HG03575 (cell line): ENCODE measurements around the gene NEDD8.

Experiments
- ATAC-seq: cut with Tn5 transposase; IDR thresholded peaks from one replicate; pipeline ENCODE4 v1.9.1; 2021; ENCODE audit not compliant: unreplicated experiment, insufficient number of reproducible peaks, low FRiP score; ENCODE audit errors: extremely low read depth

Gene NEDD8

DNA sequence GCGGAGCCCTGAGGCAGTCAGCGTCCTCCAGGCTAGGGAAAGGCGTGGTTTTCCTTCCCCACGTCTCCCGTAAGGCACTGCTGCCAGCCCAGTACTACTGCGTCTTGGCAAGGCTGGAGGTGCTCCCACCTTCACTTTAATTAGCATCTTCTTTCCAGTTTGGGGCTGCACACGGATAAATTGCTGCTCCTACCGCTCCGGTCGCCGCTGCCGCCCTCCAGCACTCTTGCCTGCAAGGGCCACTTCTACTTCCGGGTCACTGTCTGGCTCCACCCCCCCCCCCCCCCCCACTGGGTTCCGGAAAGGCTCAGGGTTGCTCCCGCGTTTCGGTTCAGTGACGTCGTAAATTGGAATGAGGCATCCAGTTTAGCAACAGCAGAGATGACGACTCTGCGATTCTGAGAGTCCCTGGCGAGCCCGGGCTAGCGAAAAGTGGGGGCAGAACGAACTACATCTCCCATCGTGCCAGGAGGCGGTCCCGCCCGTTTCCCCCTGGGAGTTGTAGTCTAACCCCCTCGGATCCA is at the start of gene NEDD8:
Gene NEDD8, minus strand, starts transcription at position 247 of the 524 bp plus-strand sequence. Its CDS starts 100 bp downstream, at position 147.
- no peak for ATAC-seq

GRCh38 chr14:24281636-24282035 is 49.5 kb upstream of the NEDD8 start:
- no peak for ATAC-seq

DNA sequence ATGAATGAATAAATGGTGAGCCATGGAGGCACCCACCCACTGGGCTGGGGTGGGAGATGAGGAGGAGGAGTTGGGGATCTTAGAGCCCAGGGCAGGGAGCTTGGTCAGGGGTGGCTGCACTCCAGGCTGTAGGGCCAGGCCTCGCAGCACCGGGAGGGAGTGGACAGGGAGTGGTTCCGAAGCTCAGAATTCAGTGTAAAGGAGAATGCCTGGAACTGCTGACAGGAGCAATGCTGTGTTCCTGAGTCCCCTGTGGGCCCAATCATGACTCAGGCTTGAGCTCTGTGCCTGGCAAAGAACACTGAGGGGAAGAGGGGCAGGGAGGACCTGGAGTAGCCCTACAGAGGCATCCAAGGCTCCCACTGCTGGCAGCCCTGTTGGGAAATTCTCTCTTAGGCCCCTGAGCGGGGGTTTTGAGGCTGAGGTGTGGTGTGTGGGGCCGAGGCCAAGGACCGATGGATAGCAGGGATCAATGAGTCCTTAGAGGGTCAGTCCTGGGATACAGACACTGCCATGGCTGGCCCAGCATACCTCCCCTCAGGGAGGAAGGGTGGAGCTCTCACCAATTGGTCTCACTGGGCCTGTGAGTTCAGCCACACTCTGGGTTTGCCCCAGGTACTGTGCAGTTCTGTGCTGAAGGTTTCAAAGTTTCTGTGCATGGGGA is 48.8 kb upstream of the NEDD8 start:
- ATAC-seq: no peak

GRCh38 chr14:24279301-24280186 is 47.4 kb upstream of the NEDD8 start:
- no peak for ATAC-seq

DNA sequence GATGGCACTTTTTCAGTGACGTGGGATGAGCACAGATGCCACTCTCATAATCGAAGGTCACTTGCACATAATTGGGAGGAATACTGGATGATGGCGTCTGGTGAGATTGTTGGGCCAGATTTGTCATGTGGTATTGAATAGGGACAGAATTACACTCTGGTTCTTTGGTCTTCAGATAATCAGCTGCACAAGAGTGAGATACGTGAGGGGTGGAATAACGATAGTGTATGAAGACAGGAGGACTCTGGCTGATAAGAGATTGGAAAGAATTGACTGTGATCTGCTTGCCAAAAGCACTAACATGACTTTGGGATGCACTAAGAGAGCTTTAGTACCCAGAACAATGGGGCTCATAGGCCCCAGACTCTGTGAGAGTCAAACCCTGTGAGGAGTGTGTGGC is 46.3 kb upstream of the NEDD8 start:
- ATAC-seq: no peak

DNA sequence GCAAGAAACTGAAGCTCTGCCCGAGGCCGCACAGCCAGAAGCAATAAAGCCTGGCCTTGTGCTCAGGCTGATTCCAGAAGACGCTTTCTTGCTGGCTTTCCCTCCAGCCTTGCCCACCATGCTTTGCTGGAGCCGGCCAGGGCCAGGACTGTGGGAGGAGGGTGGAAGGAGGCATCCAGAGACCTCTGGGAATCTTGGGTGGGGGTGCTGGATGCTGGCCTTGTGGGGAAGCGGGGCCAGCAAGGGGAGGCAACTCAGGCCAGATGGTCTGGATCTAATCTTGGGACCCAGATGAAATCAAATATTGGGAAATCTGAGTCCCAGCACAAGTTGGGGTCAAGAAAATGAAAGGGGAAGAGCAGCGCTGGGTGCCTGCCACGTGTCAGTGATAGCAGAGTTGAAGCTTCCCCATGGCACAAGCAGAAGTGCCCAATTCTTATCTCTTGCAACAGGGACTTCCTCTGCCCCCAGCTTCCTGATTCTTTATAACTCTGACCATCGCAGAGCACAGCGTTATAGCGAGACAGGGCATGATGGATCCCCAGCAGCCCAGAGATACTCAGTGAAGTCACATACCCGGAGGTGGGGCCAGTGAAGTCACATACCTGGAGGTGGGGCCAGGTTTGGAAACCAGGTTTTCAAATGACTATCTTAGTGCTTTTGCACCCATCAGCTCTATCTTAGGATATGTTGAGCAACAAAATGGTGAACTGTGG is 45.6 kb upstream of the NEDD8 start:
- ATAC-seq: no peak

DNA sequence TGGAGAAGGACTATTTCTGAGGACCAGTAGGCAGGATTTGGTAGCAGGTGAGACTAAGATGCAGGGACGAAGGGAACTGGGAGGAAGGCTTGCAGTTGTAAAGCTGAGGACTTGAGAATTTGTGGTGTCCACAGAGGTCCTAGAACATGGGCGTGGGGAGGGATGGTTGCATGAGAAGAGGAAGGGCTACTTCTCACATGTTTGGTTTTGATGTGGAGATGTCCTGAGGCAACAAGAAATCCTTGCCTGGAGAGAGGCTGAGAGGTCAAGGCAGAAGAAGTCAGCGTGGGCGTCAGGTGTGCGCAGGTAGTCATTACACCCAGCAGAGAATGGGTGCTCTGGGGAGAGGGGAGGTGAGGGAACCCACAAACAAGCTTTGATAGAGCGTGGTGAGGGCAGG is 44.9 kb upstream of the NEDD8 start:
- ATAC-seq: no peak

DNA sequence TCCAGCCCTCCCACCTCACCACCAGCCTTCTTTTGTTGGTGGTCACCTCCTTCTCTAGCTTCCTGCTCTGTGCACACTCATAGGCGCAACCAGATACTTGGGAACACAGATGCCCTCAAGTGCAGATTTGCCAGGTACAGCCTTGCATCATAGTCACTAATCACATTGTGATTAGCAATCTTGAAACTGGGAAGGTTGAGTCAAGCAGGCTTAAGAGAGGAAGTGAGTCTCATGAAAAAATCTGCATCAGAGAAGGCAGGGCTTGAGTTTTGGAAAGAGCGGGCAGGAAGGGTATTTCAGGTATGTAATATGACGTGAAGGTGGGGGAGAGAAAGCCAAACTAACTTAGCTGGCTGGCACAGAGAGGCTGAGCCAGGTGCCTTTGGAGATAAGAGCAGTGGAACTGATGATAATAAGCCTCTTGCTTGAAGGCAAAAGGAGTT is 42.0 kb upstream of the NEDD8 start:
- no peak for ATAC-seq

DNA sequence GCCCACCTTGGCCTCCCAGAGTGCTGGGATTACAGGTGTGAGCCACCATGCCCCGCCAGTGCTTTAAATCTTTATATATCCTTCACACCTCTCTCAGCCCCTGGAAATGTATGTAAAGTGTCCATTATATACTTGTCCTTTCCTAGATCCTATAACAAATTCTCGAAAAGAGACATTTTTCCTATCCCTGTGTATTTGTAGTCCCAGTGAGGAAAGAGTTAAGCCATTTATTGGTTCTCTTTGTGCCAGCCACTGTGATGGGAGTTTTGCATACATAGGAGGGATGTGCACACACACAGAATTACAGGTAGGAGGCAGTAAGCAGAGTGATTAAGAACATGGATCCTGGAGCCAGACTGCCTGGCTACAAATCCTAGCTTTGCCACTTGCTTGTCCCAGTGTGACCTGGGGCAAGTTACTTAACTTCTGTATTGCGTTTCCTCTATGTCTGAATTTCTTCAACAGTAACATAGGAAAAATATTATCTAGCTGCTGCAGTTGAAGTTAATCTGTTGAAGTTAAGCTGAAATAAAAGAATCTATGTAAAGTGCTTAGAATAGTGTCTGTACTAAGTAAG is 41.3 kb upstream of the NEDD8 start:
- ATAC-seq: no peak

GRCh38 chr14:24272467-24272866 is 40.3 kb upstream of the NEDD8 start:
- ATAC-seq: no peak

GRCh38 chr14:24271834-24272263 is 39.7 kb upstream of the NEDD8 start:
- no peak for ATAC-seq

GRCh38 chr14:24271134-24271833 is 39.1 kb upstream of the NEDD8 start, which contains the start of gene RABGGTA:
RABGGTA (minus strand) TSS chr14:24271597; CDS start chr14:24271115, 482 bp downstream.
- peak; percentile 40 for ATAC-seq

DNA sequence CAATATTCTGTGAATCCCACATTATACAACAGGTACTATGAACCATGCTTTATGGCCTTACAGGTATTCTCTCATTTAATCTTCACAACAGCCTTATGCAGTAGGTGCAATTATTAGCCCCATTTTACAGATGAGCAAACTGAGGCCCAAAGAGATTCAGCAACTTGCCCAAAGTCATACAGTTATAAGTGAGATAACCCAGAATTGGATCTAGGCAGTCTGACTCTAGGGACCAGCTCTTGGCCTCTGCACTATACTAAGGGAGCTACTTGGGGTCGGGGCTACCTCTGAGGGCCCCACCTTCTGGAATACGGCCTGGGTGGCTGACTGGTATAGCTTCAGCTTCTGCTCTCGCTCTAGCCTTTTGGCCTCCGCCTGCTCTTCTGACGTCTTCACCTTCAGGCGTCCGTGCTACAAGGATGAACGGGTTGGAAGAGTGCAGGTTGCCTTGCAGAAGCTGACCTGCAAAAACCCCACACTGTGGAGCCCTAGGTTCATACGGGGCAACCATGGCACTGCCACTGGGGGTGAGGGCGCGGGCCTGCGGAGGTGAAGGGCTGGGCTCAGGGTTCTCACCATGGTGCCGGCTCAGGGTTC is 38.5 kb upstream of the NEDD8 start:
- ATAC-seq: no peak

GRCh38 chr14:24269910-24270536 is 37.9 kb upstream of the NEDD8 start:
- ATAC-seq: no peak

DNA sequence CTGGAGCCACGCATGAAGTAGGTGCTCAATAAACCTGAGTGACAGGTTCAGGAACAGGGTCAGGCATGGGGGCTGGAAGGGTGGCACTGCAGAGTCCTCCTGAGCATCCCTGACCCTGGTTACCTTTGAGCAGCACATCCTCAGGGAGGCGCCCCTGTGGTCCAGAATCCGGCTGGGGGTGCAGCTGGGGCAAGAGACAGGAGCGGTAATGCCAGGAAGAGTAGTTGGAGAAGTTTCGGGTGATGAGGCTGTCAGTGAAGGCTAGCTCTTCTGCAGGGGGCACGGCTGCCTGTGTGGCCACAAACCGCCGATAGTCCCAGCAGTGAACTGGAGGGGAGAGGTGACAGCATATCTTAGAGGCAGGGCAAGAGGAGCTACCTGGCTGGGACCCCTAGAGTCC is 37.2 kb upstream of the NEDD8 start:
- no peak for ATAC-seq

DNA sequence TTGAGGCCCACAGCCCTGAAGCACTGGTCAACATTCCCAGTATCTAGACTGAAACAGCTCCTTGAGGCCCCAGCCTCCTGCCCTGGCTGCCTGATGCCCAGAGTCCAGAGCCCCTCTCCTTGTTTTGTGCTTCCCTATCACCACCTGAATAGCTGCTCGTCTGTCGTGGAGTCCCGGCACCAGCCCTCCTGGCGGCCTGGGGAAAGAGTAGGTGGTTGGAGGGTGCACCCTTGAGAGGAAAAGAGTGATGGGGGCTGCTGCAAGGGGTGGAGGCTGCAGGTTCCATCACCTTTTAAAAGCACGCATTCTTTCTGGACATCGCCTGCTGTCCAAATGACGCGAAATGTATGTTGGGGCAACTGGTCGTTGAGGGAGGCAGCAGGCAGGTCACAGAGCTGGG is 36.1 kb upstream of the NEDD8 start:
- ATAC-seq: no peak

DNA sequence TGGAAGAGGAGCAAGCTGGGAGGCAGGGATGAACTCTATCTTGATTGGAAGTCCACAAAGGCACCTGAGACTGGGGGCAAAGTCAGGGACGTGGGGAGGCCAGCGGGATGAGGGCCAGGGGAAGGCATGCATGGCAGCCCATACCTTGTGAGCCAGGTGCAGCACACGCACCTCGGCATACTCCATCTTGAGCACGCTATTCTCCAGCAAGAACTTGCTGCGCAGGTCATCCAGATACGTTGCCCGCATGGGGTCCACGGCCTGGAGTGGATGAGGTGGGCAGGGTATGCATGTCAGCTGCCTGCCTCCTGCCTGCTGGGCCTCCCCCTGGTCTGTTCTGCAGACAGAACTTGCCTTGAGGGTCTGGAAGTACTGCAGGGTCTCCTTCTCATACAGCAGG is 35.3 kb upstream of the NEDD8 start:
- ATAC-seq: no peak
